Stimulated activated CD4-positive, alpha-beta T cell treated with anti-CD3 and anti-CD28 coated beads, TNF-alpha, amount 100 ng/mL, for 1 hour (primary cell): Measurements from ENCODE around the gene MACROD1.

Experiments used
- DNase-seq, 3 donors: peaks; one replicate each; pipeline ENCODE4 v3.0.0-alpha.2; 2020; ENCODE audit warnings: low read depth in 3 of 3, low spot score in 1 of 3

MACROD1 gene

GRCh38 chr11:64015935-64016845 lies 149.7 kb downstream of the MACROD1 start:
- no peak for DNase-seq

GRCh38 chr11:64015510-64015909 lies 150.4 kb downstream of the MACROD1 start:
- no peak for DNase-seq

- DNase-seq, result no peak
Measured at GRCh38 chr11:64014356-64014755, 151.6 kb downstream of the MACROD1 start.

- no peak for DNase-seq
Measured at GRCh38 chr11:64013141-64013896, 152.6 kb downstream of the MACROD1 start.

- DNase-seq, result no peak
Measured at GRCh38 chr11:64011371-64011770, 154.5 kb downstream of the MACROD1 start.

- DNase-seq, result no peak
Measured at GRCh38 chr11:64010783-64011182, 155.1 kb downstream of the MACROD1 start.

GRCh38 chr11:64009710-64010109 lies 156.2 kb downstream of the MACROD1 start:
- DNase-seq, result no peak

- DNase-seq, result no peak
Measured at GRCh38 chr11:64008914-64009633, 156.8 kb downstream of the MACROD1 start.

- no peak for DNase-seq
Measured at GRCh38 chr11:64008283-64008913, 157.5 kb downstream of the MACROD1 start.

- DNase-seq, result no peak
Measured at GRCh38 chr11:64007629-64008282, 158.2 kb downstream of the MACROD1 start.

GRCh38 chr11:64007160-64007628 lies 158.7 kb downstream of the MACROD1 start:
- no peak for DNase-seq

- DNase-seq, result no peak
Measured at GRCh38 chr11:64006398-64006797, 159.5 kb downstream of the MACROD1 start.

GRCh38 chr11:64005691-64006090 lies 160.2 kb downstream of the MACROD1 start:
- no peak for DNase-seq

- no peak for DNase-seq
Measured at GRCh38 chr11:64004590-64004984, 161.3 kb downstream of the MACROD1 start.

- DNase-seq, result no peak
Measured at GRCh38 chr11:64003807-64004589, 161.9 kb downstream of the MACROD1 start.

GRCh38 chr11:64001484-64002420 lies 164.2 kb downstream of the MACROD1 start:
- DNase-seq, result no peak

GRCh38 chr11:64000740-64001483 lies 165.0 kb downstream of the MACROD1 start:
- no peak for DNase-seq
